Fibroblast of lung (primary cell): Measurements from ENCODE around the gene PBX1. TPM values are rescaled to one million over a fixed set of nuclear protein-coding genes. Genes with fewer than 3 reads are reported as not detected.

Experiments
- DNase-seq, 2 donors: peaks; one replicate each; pipeline versions ENCODE4 v3.0.0 to v3.0.0-alpha.2; 2010; ENCODE audit warnings: low read depth in 2 of 2
- H2AFZ ChIP-seq: 2 replicates; pipeline ENCODE4 v1.5.1; 2012; ENCODE audit warnings: low read length, control low read depth, inconsistent platforms
- H3K27ac ChIP-seq: 2 replicates; pipeline ENCODE4 v1.5.1; 2011; ENCODE audit warnings: low read length, control low read depth; ENCODE audit not compliant: insufficient read depth
- H3K27me3 ChIP-seq: 2 replicates; pipeline ENCODE4 v1.5.1; 2011; ENCODE audit warnings: mild to moderate bottlenecking, low read length; ENCODE audit not compliant: control insufficient read depth, insufficient read depth
- H3K36me3 ChIP-seq: 2 replicates; pipeline ENCODE4 v1.5.1; 2011; ENCODE audit warnings: low read length; ENCODE audit not compliant: control insufficient read depth, insufficient read depth
- H3K4me1 ChIP-seq: 2 replicates; pipeline ENCODE4 v1.5.1; 2011; ENCODE audit warnings: low read length; ENCODE audit not compliant: control insufficient read depth, insufficient read depth; ENCODE audit errors: extremely low read depth
- H3K4me2 ChIP-seq: 2 replicates; pipeline ENCODE4 v1.5.1; 2011; ENCODE audit warnings: low read length, control low read depth; ENCODE audit not compliant: insufficient read depth; ENCODE audit errors: extremely low read depth
- H3K4me3 ChIP-seq, 4 experiments: fragments of 200-600 bp in 1 of 4; sonication (generic) in 1 of 4; replicated peaks in 1 of 4; 2 replicates each; pipeline ENCODE4 v1.5.1; 2011 to 2016; ENCODE audit warnings: low read length in 4 of 4, low read depth in 3 of 4, mild to moderate bottlenecking in 3 of 4, control low read depth in 2 of 4, inconsistent platforms in 1 of 4, mixed read lengths in 1 of 4; ENCODE audit not compliant: insufficient read depth in 1 of 4; ENCODE audit errors: control extremely low read depth in 1 of 4
- H3K79me2 ChIP-seq: 2 replicates; pipeline ENCODE4 v1.5.1; 2012; ENCODE audit warnings: mild to moderate bottlenecking, low read length, inconsistent platforms; ENCODE audit not compliant: control insufficient read depth, insufficient read depth
- H3K9ac ChIP-seq: 2 replicates; pipeline ENCODE4 v1.5.1; 2011; ENCODE audit warnings: mild to moderate bottlenecking, low read length, control low read depth; ENCODE audit not compliant: insufficient read depth
- H3K9me3 ChIP-seq: 2 replicates; pipeline ENCODE4 v1.5.1; 2012; ENCODE audit warnings: low read depth, low read length; ENCODE audit not compliant: control insufficient read depth, insufficient read depth
- H4K20me1 ChIP-seq: 2 replicates; pipeline ENCODE4 v1.5.1; 2011; ENCODE audit warnings: low read length; ENCODE audit not compliant: control insufficient read depth, insufficient read depth; ENCODE audit errors: extremely low read depth
- CTCF ChIP-seq, 2 donors: IDR thresholded peaks in 1 of 2; conservative IDR thresholded peaks in 1 of 2; 1 replicate in 1 of 2; 2 replicates in 1 of 2; pipeline ENCODE4 v1.5.1; 2011 to 2012; ENCODE audit warnings: low read length in 2 of 2, control low read depth in 1 of 2, inconsistent platforms in 1 of 2, low read depth in 1 of 2, mild to moderate bottlenecking in 1 of 2
- EZH2 ChIP-seq: IDR thresholded peaks from 2 replicates; pipeline ENCODE4 v1.5.1; 2012; ENCODE audit warnings: low read length, control low read depth, mild to moderate bottlenecking; ENCODE audit errors: missing control alignments
- polyA plus RNA-seq, 2 donors: library from polyadenylated mRNA; depleted of rRNA in 1 of 2; stranded (reverse) in 1 of 2; unstranded in 1 of 2; fragments of >200 nt; gene quantifications; 2 replicates each; pipeline ENCODE4 v1.2.1, GENCODE V29; 2011 to 2012; ENCODE audit warnings: missing spikeins in 1 of 2
- total RNA-seq: library from RNA; depleted of rRNA; stranded (reverse); fragments of >200 nt; gene quantifications from 2 replicates; pipeline ENCODE4 v1.2.1, GENCODE V29; 2014

The PBX1 gene
- total and polyA plus RNA-seq, 2 donors (not counting 1 experiment from before 2014, with no cell fraction given), result 43.1 to 46.7 TPM

- Histone ChIP-seq H3K27me3 (no peaks in the 10 kb centered on the region), H2AFZ (no peak overlapping the region), H3K4me1 (peaks cover 2% of the 10 kb centered on the region), H3K36me3 (peaks cover 5% of the 10 kb centered on the region), H3K9me3 (no peaks in the 10 kb centered on the region), H3K79me2 (no peaks in the 10 kb centered on the region), H3K9ac (no peak overlapping the region), H4K20me1 (no peaks in the 10 kb centered on the region), H3K4me3 (no peak overlapping the region), H3K27ac (no peak overlapping the region), H3K4me2 (no peak overlapping the region)
- DNase-seq, result no peak
- TF ChIP-seq EZH2 (no peak), CTCF (conservative IDR thresholded peaks at IDR 0.05 in 1 of 2, IDR thresholded peaks at IDR 0.05 in 1 of 2; ENCODE audit: low read depth in 1 of 2, low read length in 2 of 2) (no peak)
Observed at GRCh38 chr1:164801246-164801731, 242.3 kb downstream of the PBX1 start.

- no peaks in the 10 kb centered on the region for H3K79me2 ChIP-seq
- H3K27ac ChIP-seq, result no peak overlapping the region
- H3K27me3 ChIP-seq, result no peaks in the 10 kb centered on the region
- no peak overlapping the region for H3K4me3 ChIP-seq
- H3K36me3 ChIP-seq, result peaks cover 5% of the 10 kb centered on the region
- H3K9ac ChIP-seq, result no peak overlapping the region
- H4K20me1 ChIP-seq, result no peaks in the 10 kb centered on the region
- no peak overlapping the region for H3K4me2 ChIP-seq
- H3K9me3 ChIP-seq, result no peaks in the 10 kb centered on the region
- no peak overlapping the region for H2AFZ ChIP-seq
- H3K4me1 ChIP-seq, result peaks cover 2% of the 10 kb centered on the region
- TF ChIP-seq CTCF (conservative IDR thresholded peaks at IDR 0.05 in 1 of 2, IDR thresholded peaks at IDR 0.05 in 1 of 2; ENCODE audit: low read depth in 1 of 2, low read length in 2 of 2) (no peak), EZH2 (no peak)
- DNase-seq, result no peak
Observed at GRCh38 chr1:164801791-164802502, 243.0 kb downstream of the PBX1 start.

GRCh38 chr1:164802529-164803282 is 243.7 kb downstream of the PBX1 start:
- Histone ChIP-seq H4K20me1 (no peaks in the 10 kb centered on the region), H3K27ac (no peak overlapping the region), H3K4me1 (peaks cover 2% of the 10 kb centered on the region), H3K9ac (no peak overlapping the region), H3K4me2 (no peak overlapping the region), H3K36me3 (peaks cover 5% of the 10 kb centered on the region), H3K4me3 (no peak overlapping the region), H3K9me3 (no peaks in the 10 kb centered on the region), H3K27me3 (no peaks in the 10 kb centered on the region), H2AFZ (no peak overlapping the region), H3K79me2 (no peaks in the 10 kb centered on the region)
- TF ChIP-seq CTCF (conservative IDR thresholded peaks at IDR 0.05 in 1 of 2, IDR thresholded peaks at IDR 0.05 in 1 of 2; ENCODE audit: low read depth in 1 of 2, low read length in 2 of 2) (no peak), EZH2 (no peak)
- DNase-seq, result no peak
